ENCODE results near the gene RCOR3.
"Not testable (repeated sequence)": the region's sequence is repeated elsewhere in the genome, so short reads cannot be mapped to it uniquely, and the experiment has no call there.

Gene RCOR3

DNA sequence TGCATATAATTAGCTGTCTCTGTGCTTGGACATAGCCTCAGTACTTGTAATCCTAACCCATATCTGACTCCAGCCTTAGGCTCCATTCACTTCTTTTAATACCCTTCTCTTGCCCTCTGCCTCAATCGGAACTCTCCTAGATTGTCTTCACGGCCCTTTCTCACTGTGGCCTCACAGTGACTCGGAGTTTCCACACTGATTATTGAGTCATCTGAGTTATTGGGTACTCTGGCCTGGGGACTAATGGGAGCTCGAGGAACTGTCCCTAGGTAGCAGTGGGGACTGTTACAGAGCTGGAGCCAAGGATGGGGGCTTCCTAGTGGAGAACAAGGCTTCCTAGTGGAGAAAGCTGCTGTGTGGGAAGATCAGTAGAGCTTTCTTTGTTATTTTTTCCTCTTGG is 84.4 kb downstream of the RCOR3 start:
- no peak for DNase-seq

DNA sequence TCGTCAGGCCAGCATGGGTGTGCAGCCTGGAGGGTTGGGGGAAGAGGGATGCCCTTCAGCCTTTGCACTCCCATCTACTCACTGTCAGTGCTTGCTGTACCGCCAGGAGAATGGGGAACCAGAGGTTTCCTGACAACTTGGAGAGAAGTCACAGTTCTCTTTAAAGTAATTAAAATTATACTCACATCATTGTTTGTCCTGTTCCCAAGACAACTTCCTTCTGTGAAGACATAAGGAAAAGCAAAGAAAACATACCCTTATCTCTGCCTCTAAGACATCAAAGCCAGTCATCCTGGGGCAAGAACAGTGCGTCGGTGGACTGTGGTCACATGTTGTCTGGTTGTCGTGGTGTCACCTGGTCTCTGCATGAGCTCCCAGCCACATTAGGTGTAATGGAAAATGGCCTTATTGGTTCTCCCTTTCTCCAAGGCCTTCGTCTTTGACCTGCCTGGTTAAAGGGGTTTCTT is 85.0 kb downstream of the RCOR3 start:
- DNase-seq: no peak

DNA sequence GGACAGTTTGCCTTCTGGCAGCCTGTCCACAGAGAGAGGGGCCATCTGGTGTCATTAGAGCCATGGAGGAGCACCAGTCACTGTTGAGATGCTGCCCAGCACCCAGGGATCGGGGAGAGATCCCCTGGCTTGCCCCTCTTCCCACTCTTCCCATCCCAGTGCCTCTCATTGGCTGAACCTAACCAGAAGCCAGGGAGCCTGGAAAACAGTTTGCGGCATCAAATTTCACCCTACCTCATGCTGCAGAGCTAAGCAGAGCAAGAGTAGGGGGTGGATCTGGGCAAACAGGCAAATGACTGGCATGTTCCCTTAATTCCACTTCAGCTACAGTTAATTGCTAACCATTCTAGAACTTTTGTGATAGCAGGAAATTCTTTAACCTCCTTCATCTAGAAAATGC is 86.6 kb downstream of the RCOR3 start:
- no peak for DNase-seq

DNA sequence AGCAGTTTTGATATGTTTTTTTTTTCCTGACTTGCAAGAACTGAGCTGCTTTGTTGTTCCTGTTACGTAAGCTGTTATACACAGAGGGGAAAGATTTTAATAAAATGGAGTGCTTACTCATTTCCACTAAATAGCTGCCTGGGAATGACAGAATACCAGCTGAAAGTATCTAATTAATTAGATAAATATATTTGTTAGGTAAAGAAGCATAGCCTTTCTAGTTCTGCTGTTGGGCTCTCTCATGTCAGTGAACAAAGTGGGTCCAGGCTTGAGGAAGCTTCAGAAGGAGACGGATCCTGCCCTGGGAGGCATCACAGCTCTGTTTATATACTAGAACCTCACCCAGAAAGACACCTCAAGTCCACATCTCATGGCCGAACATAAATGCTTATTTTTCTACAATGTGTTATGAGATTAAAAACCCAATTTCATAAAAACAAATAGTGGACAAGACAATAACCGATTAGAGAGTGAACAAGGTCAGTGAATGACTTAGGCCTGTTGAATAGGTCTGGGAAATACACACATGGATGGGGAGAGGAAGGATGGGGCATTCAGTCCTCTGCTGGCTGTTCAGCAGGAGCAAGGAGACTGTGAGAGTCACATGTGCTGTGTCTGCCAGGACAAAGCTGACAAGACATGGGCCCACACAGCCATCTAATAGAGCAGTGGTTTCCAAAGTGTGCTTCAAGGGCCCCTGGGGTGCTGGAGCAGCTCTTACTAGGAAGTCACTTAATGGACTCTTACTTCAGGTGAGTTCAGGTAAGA is 88.1 kb downstream of the RCOR3 start:
- no peak for DNase-seq

DNA sequence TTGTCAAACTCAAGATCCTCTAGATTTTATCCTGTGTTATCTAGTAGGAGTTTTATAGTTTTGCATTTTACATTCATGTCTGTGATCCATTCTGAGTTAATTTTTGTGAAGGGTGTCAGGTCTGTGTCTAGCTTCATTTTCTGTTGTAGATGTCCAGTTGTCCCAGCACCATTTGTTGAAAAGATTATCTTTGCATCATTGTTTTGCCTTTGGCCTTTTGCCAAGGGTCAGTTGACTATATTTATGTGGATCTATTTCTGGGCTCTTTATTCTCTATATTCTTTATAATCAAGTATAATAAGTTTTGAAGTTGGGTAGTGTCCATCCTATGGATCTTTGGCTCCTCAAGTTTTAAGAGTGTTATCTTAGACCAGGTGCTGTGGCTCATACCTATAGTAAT is 89.4 kb downstream of the RCOR3 start:
- DNase-seq: no peak

DNA sequence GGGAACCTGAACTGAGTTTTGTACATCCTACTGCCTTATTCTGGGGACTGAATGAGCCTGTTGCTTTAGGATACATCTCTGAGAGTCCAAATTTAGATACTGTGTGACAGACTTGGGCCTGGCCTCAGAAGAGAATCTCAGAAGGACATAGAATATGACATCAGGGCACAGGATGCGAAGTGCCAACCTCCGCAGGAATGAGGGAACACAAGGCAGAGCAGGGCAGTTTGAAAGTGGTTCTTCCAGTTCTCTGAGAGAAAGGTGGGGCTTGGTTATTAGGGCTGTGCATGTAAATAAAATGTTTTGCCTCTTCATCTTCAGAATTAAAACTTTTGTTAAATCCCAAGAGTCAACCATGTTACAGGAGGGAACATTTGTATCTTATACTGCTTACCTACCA is 90.6 kb downstream of the RCOR3 start:
- DNase-seq: no peak

DNA sequence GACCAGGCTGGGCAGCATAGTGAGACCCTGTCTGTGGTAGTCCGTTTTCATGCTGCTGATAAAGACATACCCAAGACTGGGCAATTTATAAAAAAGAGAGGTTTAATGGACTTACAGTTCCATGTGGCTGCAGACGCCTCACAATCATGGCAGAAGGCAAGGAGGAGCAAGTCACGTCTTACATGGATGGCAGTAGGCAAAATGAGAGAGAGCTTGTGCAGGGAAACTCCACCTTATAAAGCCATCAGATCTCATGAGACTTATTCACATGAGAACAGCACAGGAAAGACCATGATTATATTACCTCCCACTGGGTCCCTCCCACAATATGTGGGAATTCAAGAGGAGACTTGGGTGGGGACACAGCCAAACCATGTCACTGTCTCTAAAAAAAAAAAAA is 92.9 kb downstream of the RCOR3 start:
- DNase-seq: not testable (repeated sequence)

DNA sequence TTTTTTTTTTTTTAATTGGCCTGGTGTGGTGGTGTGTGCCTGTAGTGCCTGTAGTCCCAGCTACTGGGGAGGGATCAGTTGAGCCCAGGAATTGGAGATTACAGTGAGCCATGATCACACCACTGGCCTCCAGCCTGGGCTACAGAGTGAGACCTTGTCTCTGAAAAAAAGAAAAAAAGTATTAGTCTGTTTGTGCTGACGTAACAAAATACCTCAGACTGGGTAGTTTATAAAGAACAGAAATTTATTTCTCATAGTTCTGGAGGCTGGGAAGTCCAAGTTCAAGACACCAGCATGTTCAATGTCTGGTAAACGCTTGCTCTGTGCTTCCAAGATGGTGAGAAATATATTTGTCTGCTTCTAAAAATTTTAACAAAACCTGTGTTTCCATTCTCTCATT is 93.3 kb downstream of the RCOR3 start:
- no peak for DNase-seq

DNA sequence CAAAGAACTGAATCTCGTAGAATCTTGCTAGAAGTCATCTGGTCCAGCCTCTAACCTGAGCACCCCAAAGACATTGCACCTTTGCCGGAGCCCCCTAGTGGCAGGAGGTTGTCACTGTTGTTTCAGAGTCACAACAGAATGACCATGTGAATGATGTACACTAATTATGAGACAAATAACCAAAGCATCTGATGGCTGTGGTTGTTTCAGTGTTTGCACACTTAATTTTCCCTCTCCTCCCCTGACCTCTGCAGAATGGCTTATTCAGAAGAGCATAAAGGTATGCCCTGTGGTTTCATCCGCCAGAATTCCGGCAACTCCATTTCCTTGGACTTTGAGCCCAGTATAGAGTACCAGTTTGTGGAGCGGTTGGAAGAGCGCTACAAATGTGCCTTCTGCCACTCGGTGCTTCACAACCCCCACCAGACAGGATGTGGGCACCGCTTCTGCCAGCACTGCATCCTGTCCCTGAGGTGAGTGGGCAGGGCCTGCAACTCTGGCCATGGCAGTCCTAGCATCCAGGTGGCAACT is 93.9 kb downstream of the RCOR3 start:
- DNase-seq: no peak

DNA sequence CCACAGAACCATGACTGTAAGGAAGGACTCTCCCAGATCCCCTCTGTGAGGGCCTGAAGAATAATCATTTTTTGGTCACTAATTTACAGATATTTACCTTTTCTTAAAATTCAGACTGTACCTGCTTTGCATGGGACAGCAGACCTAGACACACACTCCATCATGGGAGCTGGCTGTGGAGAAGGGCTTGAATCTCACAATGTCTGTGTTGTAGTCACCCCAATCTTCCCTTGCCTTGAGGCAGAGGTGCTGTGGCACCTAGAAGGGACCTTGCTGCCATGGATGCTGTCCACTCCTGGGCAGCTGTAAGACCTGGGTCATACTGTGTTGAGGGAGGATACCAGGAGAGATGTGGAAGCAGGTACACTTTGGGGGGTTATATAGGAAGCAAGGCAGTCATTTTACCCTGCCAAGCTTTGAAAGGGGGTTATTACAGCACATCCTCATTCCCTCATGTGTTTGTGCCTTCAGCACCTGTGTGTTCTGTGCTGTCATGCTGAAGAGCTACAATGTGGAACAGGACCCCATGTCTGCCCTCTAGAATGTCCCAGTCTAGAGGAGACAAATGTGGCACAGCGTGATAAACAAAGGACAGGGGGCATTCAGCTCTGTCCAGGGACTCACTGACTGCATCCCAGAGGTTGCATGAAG is 94.5 kb downstream of the RCOR3 start:
- no peak for DNase-seq

DNA sequence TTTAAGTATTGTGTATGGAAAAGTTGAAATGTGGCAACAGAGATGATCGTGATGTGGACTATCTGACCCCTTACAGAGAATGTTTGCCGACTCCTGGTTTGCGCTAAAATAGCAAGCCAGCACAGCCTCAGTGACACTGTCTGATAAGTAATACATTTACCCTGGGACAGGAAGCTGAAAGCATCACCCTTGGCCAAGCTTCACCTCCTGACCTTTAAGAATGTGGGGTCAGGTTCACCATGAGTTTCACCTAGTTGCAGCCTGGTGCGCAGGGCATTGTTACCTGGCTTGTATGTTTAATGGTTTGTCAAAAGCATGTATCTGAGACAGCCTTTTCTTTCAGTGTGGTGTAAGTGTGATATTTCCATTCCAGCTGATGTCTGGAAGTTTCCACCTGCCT is 96.7 kb downstream of the RCOR3 start:
- DNase-seq: no peak

DNA sequence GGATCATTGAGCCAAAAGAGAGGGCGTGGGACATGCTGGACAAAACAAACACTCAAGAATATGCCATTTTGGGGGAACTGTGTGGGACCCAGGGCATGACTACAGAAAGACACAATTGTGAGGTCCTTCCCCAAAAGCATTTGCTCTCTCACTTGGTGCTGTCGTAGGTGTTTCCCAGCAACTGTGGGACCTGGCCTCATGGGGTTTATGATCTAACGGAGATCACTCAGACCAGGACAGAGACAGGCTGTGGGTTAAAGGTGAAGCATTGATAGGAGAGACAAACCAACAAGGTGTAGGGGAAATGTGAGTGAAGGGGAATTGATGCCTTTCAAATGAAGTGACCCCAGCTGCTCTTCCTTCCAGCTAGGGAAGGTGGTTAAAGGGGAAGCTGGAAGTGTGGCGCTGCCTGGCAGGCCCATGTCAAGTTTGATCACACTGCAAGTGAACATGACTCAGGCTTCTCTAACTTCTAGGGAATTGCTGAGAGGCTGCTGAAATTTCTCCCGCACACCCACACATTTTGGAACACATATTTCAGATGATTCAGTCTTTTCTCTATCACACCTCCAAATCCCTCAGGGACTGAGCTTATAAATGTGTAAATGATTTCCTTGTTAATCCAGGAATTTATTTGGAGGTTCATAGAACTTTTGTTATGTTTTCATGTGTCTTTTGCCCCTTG is 97.7 kb downstream of the RCOR3 start:
- DNase-seq: no peak

DNA sequence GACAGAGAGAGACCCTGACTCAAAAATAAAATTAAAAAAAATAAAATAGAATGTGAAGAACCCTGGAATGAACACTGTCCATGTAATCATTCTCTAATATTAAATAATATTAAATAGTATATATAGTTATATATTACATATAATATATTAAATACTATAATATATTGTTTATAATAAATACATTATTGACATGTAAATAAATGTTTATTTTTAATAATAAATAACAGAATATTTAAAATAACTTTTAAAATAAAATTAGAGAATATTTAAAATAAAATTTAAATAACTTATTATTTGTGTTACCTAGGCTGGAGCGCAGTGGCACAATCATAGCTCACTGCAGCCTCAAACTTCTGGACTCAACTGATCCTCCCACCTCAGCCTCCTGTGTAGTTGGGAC is 99.5 kb downstream of the RCOR3 start:
- no peak for DNase-seq

DNA sequence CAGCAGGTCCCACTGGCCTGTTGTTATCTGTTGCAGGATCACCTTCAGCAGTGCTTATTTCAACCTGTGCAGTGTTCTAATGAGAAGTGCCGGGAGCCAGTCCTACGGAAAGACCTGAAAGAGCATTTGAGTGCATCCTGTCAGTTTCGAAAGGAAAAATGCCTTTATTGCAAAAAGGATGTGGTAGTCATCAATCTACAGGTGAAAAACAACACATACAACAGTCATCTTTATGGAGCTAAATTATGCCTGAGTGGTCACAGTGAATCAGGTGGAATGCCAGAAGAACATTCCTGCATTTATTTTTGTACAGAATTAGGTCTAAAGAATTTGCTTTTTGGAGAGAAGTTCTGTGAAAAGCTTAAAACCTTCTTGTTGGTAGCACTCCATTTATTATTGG is 100.7 kb downstream of the RCOR3 start:
- DNase-seq: no peak

DNA sequence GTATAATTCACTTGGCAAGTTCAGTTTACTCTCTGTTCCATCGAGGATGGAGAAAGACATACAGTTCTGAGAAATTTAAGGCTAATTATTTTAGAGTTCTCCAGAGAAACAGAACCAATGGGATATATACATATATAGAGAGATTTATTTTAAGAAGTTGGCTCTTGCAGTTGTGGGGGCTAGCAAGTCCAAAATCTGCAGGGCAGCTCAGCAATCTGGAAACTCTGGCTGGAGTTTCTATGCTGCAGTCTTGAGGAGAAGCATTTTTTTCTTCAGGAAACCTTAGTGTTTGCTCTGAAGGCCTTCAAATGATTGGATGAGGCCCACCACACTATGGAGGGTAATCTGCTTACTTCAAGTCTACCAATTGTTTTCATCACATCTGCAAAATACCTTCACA is 102.0 kb downstream of the RCOR3 start:
- no peak for DNase-seq
